ENCODE results near the gene KLF6.

KLF6 gene

GRCh38 chr10:3811291-3811870, 26.4 kb upstream of the KLF6 start:
- FAIRE-seq, result no peak

GRCh38 chr10:3808689-3809199, 23.7 kb upstream of the KLF6 start:
- FAIRE-seq, result no peak
- no peak for DNase-seq (ENCODE audit: low spot score)

More at GRCh38 chr10:3811291-3811870, 26.4 kb upstream of the KLF6 start:
- DNase-seq (ENCODE audit: low spot score), result no peak

GRCh38 chr10:3807928-3808496, 23.0 kb upstream of the KLF6 start:
- FAIRE-seq (no peak), DNase-seq (ENCODE audit: low spot score) (no peak)

GRCh38 chr10:3807211-3807927, 22.4 kb upstream of the KLF6 start:
- FAIRE-seq (no peak), DNase-seq (ENCODE audit: low spot score) (no peak)

- DNase-seq (ENCODE audit: low spot score), result no peak
- no peak for FAIRE-seq
These were observed 21.6 kb upstream of the KLF6 start for GRCh38 chr10:3806603-3807002.

GRCh38 chr10:3805791-3806461, 20.9 kb upstream of the KLF6 start:
- FAIRE-seq, result no peak
- DNase-seq (ENCODE audit: low spot score), result no peak

- no peak for FAIRE-seq
- DNase-seq (ENCODE audit: low spot score), result no peak
These were observed 20.3 kb upstream of the KLF6 start for GRCh38 chr10:3805201-3805790.

GRCh38 chr10:3803927-3804741, 19.1 kb upstream of the KLF6 start:
- DNase-seq (ENCODE audit: low spot score) (no peak), FAIRE-seq (no peak)

- FAIRE-seq, result no peak
- no peak for DNase-seq (ENCODE audit: low spot score)
These were observed 18.4 kb upstream of the KLF6 start for GRCh38 chr10:3803295-3803926.

GRCh38 chr10:3802526-3803265, 17.7 kb upstream of the KLF6 start:
- no peak for FAIRE-seq
- no peak for DNase-seq (ENCODE audit: low spot score)

GRCh38 chr10:3801558-3802192, 16.7 kb upstream of the KLF6 start:
- no peak for DNase-seq (ENCODE audit: low spot score)
- no peak for FAIRE-seq

GRCh38 chr10:3800586-3800985, 15.6 kb upstream of the KLF6 start:
- no peak for FAIRE-seq

GRCh38 chr10:3797750-3798149, 12.7 kb upstream of the KLF6 start:
- FAIRE-seq (no peak), DNase-seq (ENCODE audit: low spot score) (no peak)

More at GRCh38 chr10:3800586-3800985, 15.6 kb upstream of the KLF6 start:
- no peak for DNase-seq (ENCODE audit: low spot score)

- no peak for FAIRE-seq
These were observed 8.5 kb upstream of the KLF6 start for GRCh38 chr10:3793553-3793952.

GRCh38 chr10:3792710-3793219, 7.8 kb upstream of the KLF6 start:
- no peak for DNase-seq (ENCODE audit: low spot score)
- no peak for FAIRE-seq

More at GRCh38 chr10:3793553-3793952, 8.5 kb upstream of the KLF6 start:
- no peak for DNase-seq (ENCODE audit: low spot score)

GRCh38 chr10:3791974-3792633, 7.1 kb upstream of the KLF6 start:
- DNase-seq (ENCODE audit: low spot score) (no peak), FAIRE-seq (no peak)

GRCh38 chr10:3790858-3791257, 5.8 kb upstream of the KLF6 start:
- FAIRE-seq (no peak), DNase-seq (ENCODE audit: low spot score) (no peak)

GRCh38 chr10:3790272-3790671, 5.3 kb upstream of the KLF6 start:
- no peak for FAIRE-seq

More at GRCh38 chr10:3790272-3790671, 5.3 kb upstream of the KLF6 start:
- DNase-seq (ENCODE audit: low spot score), result no peak
